Sigmoid colon (tissue), 4 donors: ENCODE measurements around the gene CABP7.

ENCODE experiments used
- POLR2AphosphoS5 ChIP-seq, 4 donors: sonication (generic); formaldehyde crosslinking; IDR thresholded peaks; one replicate each; pipeline ENCODE4 v1.6.1; 2017; ENCODE audit warnings: antibody characterized with exemption in 4 of 4
- TF ChIP-seq, protein P1 (sequence below), 4 experiments: fragments of 450-650 bp in 3 of 4; fragments of 200-600 bp in 1 of 4; IDR thresholded peaks; one replicate each; pipeline ENCODE4 v1.5.1; 2016 to 2019; ENCODE audit warnings: antibody characterized with exemption in 4 of 4, mild to moderate bottlenecking in 3 of 4, moderate library complexity in 2 of 4

DNA sequence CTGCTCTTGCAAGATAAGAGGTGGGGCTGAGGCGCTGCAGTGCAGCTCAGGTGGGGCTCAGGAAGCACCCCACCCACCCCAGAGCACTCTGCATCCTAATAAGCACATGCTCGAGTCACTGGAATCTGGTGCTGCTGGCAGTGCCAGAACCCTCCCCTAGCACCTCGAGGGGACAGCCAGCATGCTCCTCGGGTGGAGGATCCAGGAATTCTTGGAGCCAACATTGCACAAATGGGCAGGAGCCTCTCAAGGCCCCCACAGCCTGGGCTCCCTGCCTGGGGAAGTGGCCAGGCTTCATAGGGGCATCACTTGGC is 27.5 kb upstream of the CABP7 start:
- no peak for TF ChIP-seq POLR2AphosphoS5 (IDR thresholded peaks at IDR 0.05)
- TF ChIP-seq, protein P1, sequence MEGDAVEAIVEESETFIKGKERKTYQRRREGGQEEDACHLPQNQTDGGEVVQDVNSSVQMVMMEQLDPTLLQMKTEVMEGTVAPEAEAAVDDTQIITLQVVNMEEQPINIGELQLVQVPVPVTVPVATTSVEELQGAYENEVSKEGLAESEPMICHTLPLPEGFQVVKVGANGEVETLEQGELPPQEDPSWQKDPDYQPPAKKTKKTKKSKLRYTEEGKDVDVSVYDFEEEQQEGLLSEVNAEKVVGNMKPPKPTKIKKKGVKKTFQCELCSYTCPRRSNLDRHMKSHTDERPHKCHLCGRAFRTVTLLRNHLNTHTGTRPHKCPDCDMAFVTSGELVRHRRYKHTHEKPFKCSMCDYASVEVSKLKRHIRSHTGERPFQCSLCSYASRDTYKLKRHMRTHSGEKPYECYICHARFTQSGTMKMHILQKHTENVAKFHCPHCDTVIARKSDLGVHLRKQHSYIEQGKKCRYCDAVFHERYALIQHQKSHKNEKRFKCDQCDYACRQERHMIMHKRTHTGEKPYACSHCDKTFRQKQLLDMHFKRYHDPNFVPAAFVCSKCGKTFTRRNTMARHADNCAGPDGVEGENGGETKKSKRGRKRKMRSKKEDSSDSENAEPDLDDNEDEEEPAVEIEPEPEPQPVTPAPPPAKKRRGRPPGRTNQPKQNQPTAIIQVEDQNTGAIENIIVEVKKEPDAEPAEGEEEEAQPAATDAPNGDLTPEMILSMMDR (IDR thresholded peaks at IDR 0.05), result no peak
